Measurements from ENCODE around the gene SCAMP4. TPM values are rescaled to one million over a fixed set of nuclear protein-coding genes. Genes with fewer than 3 reads are reported as not detected.

Gene SCAMP4
- total RNA-seq, 2 experiments from 2014 or later: 21.3 to 49.9 TPM

GRCh38 chr19:1866693-1867348 is 38.4 kb upstream of the SCAMP4 start:
- H3K79me2 ChIP-seq (ENCODE audit: insufficient read depth, low read depth, low read length): peaks cover 8% of the 10 kb centered on the region
- CTCF ChIA-PET (ENCODE audit: unreplicated experiment): no interaction called here
- DNase-seq (ENCODE audit: low spot score): no peak

GRCh38 chr19:1867349-1867724 is 37.9 kb upstream of the SCAMP4 start:
- BruUV-seq (replicated peaks): no TSS peak
- no peaks in the 10 kb centered on the region for H3K9me3 ChIP-seq (ENCODE audit: low read length)

More at GRCh38 chr19:1866693-1867348, 38.4 kb upstream of the SCAMP4 start:
- H3K4me3 ChIP-seq (ENCODE audit: low read depth, low read length, poor library complexity, severe bottlenecking): no peak overlapping the region
- H3K4me1 ChIP-seq (ENCODE audit: insufficient read depth, low read length, poor library complexity, severe bottlenecking): peaks cover 8% of the 10 kb centered on the region
- TF ChIP-seq CTCF (conservative IDR thresholded peaks at IDR 0.05; ENCODE audit: low read length) (no peak), EZH2phosphoT487 (IDR thresholded peaks at IDR 0.05; ENCODE audit: borderline replicate concordance, low read depth, low read length) (no peak)
- intact Hi-C loops (cut with micrococcal nuclease; ENCODE audit: unreplicated experiment): no loop called here
- no peak overlapping the region for H2AFZ ChIP-seq (ENCODE audit: low read length)
- no peak overlapping the region for H3K4me2 ChIP-seq (ENCODE audit: low read length)
- H3K36me3 ChIP-seq (ENCODE audit: insufficient read depth, low read length): peaks cover 42% of the 10 kb centered on the region
- H4K20me1 ChIP-seq (ENCODE audit: insufficient read depth, low read length): peaks cover 3% of the 10 kb centered on the region; the same call in 1 of the 2 replicates
- H3K9me2 ChIP-seq (ENCODE audit: insufficient read depth, low read length): no peaks in the 10 kb centered on the region
- POLR2A ChIA-PET: interaction anchor here (0.7 kb wide), 1 partner anchor 17 kb away, joined by 4 read pairs; no protein-coding TSS in a partner anchor
- no peak overlapping the region for H3K27ac ChIP-seq (ENCODE audit: low read depth, low read length, poor library complexity, severe bottlenecking)
- H3K9me3 ChIP-seq (ENCODE audit: low read length): no peaks in the 10 kb centered on the region
- BruUV-seq (replicated peaks): no TSS peak

More at GRCh38 chr19:1867349-1867724, 37.9 kb upstream of the SCAMP4 start:
- POLR2A ChIA-PET: no interaction called here
- Histone ChIP-seq H3K4me2 (ENCODE audit: low read length) (no peak overlapping the region), H3K4me3 (ENCODE audit: low read depth, low read length, poor library complexity, severe bottlenecking) (no peak overlapping the region), H2AFZ (ENCODE audit: low read length) (no peak overlapping the region), H3K9me2 (ENCODE audit: insufficient read depth, low read length) (no peaks in the 10 kb centered on the region), H3K36me3 (ENCODE audit: insufficient read depth, low read length) (peaks cover 40% of the 10 kb centered on the region), H3K4me1 (ENCODE audit: insufficient read depth, low read length, poor library complexity, severe bottlenecking) (peaks cover 8% of the 10 kb centered on the region), H3K27ac (ENCODE audit: low read depth, low read length, poor library complexity, severe bottlenecking) (no peak overlapping the region), H3K79me2 (ENCODE audit: insufficient read depth, low read depth, low read length) (peaks cover 4% of the 10 kb centered on the region), H4K20me1 (ENCODE audit: insufficient read depth, low read length) (no peaks in the 10 kb centered on the region)
- intact Hi-C loops (cut with micrococcal nuclease; ENCODE audit: unreplicated experiment): no loop called here
- no peak for DNase-seq (ENCODE audit: low spot score)
- TF ChIP-seq CTCF (conservative IDR thresholded peaks at IDR 0.05; ENCODE audit: low read length): no peak
- TF ChIP-seq EZH2phosphoT487 (IDR thresholded peaks at IDR 0.05; ENCODE audit: borderline replicate concordance, low read depth, low read length): no peak
- CTCF ChIA-PET (ENCODE audit: unreplicated experiment): no interaction called here

Data from OCI-LY7 (cell line).